Transverse colon (tissue), 4 donors: ENCODE results near the gene PPP1R1B. TPM values are rescaled to one million over a fixed set of nuclear protein-coding genes. Genes with fewer than 3 reads are reported as not detected.

Source experiments
- DNase-seq: peaks from one replicate; pipeline ENCODE4 v3.0.0-alpha.2; 2019
- H3K27ac ChIP-seq, 4 donors: fragments of 200-600 bp; sonication (generic); 2 replicates each; pipeline ENCODE4 v1.5.1; 2016 to 2018; ENCODE audit warnings: inconsistent platforms in 4 of 4
- H3K27me3 ChIP-seq: fragments of 200-600 bp; sonication (generic); 2 replicates; pipeline ENCODE4 v1.5.1; 2017; ENCODE audit warnings: inconsistent platforms
- H3K36me3 ChIP-seq, 4 donors: fragments of 200-600 bp; sonication (generic); 2 replicates each; pipeline ENCODE4 v1.5.1; 2017 to 2019; ENCODE audit warnings: inconsistent platforms in 4 of 4
- H3K4me1 ChIP-seq, 4 donors: fragments of 200-600 bp; sonication (generic); 2 replicates each; pipeline ENCODE4 v1.5.1; 2017 to 2020; ENCODE audit warnings: inconsistent platforms in 4 of 4
- H3K4me3 ChIP-seq, 4 donors: fragments of 200-600 bp; sonication (generic); 1 replicate in 1 of 4; 2 replicates in 3 of 4; pipeline versions ENCODE4 v1.5.1 to v1.6.1; 2017 to 2019; ENCODE audit warnings: inconsistent platforms in 4 of 4
- H3K9me3 ChIP-seq, 2 donors: fragments of 200-600 bp; sonication (generic); 2 replicates each; pipeline ENCODE4 v1.5.1; 2017 to 2019; ENCODE audit warnings: inconsistent platforms in 2 of 2
- EP300 ChIP-seq: sonication (generic); formaldehyde crosslinking; IDR thresholded peaks from one replicate; pipeline ENCODE4 v1.6.1; 2017; ENCODE audit warnings: antibody characterized with exemption, low read depth
- POLR2A ChIP-seq: fragments of 450-650 bp; IDR thresholded peaks from one replicate; pipeline ENCODE4 v1.6.1; 2016; ENCODE audit warnings: antibody characterized with exemption, mild to moderate bottlenecking, moderate library complexity
- POLR2AphosphoS5 ChIP-seq, 3 donors: sonication (generic); formaldehyde crosslinking; IDR thresholded peaks; one replicate each; pipeline ENCODE4 v1.6.1; 2016; ENCODE audit warnings: antibody characterized with exemption in 3 of 3
- WGBS, 2 donors: methylation state at CpG; one replicate each; pipeline ENCODE4 v1.1.5; 2018; ENCODE audit warnings: low coverage in 1 of 2; 5-methylcytosine and 5-hydroxymethylcytosine counted together
- in situ Hi-C, 4 donors: fragments of 200-750 bp; cut with MboI; loops; one replicate each; pipeline versions ENCODE4 v1.15.0 to v1.15.1; 2017; ENCODE audit warnings: low sequenced_read_pairs in 3 of 4, low pct_ligation_motif_present in 1 of 4, low pct_unique_long_range_greater_than_20kb in 1 of 4
- intact Hi-C: fragments of 100-400 bp; cut with DNase I; formaldehyde crosslinking; loops from one replicate; pipeline ENCODE4 v1.15.1; 2023; ENCODE audit warnings: low total_unique reads
- total RNA-seq, 4 donors: library from RNA; depleted of rRNA; stranded (reverse); fragments of >200 nt; gene quantifications; one replicate each; pipeline ENCODE4 v1.1.0, GENCODE V29; 2016
- TF ChIP-seq, protein P1 (sequence below), 5 experiments: fragments of 200-600 bp in 3 of 5; fragments of 450-650 bp in 2 of 5; sonication (generic) in 3 of 5; IDR thresholded peaks; 1 replicate in 2 of 5; 2 replicates in 3 of 5; pipeline ENCODE4 v1.5.1; 2016 to 2017; ENCODE audit warnings: antibody characterized with exemption in 5 of 5, inconsistent platforms in 3 of 5, mild to moderate bottlenecking in 2 of 5, moderate library complexity in 1 of 5

The PPP1R1B gene
- total RNA-seq, 4 donors from 2014 or later: 125 to 509 (median 223) TPM

DNA sequence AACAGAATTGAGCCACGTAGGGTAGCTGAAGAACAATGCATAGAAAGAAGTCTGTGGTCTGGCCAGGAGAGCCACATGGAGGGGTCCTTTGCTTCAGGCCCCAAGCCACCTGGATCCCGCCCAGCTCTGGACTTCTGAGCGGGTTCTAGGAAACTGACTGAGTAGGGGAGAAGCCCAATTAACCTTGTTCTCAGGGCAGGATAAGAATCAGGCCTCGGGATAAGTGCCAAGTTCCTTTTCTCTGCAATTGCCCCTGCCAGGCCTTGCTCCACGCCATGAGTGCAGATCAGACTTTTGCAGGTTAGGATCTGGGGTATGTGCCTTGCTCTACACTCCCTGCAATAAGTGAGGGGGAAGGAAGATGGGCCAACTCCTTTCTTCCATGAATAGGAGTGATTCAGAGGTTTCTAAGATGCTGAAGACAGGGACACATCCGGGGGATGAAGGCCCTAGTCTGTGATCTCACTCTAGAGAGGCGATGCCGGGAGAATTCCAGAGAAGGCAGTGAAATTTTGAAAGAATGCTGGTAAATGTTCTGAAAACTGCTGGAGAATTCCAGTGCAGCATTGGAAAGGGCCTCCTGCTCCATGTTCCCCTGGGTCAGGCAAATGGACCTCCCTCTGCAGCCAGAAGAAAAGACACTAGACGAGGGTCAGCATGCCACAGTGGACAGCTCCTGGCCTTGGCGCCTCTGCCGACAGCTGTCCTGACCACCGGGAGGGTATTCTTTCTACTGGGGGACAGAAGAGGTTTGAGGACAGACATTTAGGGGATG is 24.8 kb upstream of the PPP1R1B start:
- Histone ChIP-seq H3K9me3 (no peaks in the 10 kb centered on the region), H3K27ac (no peak overlapping the region), H3K27me3 (peaks cover 100% of the 10 kb centered on the region), H3K36me3 (no peaks in the 10 kb centered on the region), H3K4me3 (no peak overlapping the region), H3K4me1 (peaks cover 20 to 38% (median 34%) of the 10 kb centered on the region in 4 donors)
- no peak for DNase-seq
- TF ChIP-seq, protein P1, sequence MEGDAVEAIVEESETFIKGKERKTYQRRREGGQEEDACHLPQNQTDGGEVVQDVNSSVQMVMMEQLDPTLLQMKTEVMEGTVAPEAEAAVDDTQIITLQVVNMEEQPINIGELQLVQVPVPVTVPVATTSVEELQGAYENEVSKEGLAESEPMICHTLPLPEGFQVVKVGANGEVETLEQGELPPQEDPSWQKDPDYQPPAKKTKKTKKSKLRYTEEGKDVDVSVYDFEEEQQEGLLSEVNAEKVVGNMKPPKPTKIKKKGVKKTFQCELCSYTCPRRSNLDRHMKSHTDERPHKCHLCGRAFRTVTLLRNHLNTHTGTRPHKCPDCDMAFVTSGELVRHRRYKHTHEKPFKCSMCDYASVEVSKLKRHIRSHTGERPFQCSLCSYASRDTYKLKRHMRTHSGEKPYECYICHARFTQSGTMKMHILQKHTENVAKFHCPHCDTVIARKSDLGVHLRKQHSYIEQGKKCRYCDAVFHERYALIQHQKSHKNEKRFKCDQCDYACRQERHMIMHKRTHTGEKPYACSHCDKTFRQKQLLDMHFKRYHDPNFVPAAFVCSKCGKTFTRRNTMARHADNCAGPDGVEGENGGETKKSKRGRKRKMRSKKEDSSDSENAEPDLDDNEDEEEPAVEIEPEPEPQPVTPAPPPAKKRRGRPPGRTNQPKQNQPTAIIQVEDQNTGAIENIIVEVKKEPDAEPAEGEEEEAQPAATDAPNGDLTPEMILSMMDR (IDR thresholded peaks at IDR 0.05): no peak
- TF ChIP-seq EP300 (no peak), POLR2AphosphoS5 (IDR thresholded peaks at IDR 0.05) (no peak), POLR2A (no peak)
- in situ Hi-C loops (no loop called here), intact Hi-C loops (no loop called here)
- 24 to 44% methylated on average over 3 to 12 of the region's 12 CpGs for WGBS, 2 donors

DNA sequence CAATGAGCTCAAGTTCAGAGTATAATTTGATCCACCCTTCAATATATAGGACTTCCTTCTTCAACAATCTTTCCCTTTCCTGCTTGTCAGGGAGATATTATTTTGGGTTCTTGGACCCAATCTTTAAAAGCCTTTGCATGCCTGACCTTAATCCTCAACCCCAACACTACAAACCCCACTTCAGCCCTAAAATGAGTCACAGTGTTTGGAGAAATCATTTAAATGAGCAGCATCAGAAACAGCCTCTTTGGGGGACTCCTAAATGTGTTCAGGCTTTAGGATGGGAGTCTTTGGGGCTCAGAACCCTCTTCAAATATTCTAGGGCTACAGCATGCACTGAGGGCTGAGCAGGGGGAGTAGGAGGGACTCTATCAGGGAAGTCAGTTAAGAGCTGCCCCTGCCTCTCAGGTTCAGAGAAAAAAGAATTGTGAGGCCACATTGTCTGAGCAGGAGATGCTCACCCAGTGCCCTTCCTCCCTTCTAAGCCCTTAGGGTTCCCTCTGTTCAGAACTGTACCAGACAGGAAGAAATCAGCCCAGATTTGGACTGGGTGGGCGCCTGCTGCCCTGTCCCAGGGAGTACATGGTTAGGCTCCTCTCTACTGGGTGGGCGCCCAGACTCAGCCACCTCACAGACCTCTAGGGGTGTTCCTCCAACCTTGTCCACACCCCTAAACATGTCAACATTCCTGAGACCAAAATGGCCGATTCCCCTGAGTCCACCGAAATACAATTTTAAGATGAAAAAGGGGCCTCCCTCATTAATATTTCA is 24.0 kb upstream of the PPP1R1B start:
- no peaks in the 10 kb centered on the region for H3K9me3 ChIP-seq
- peaks cover 23 to 44% (median 38%) of the 10 kb centered on the region in 4 donors for H3K4me1 ChIP-seq
- H3K4me3 ChIP-seq: no peak overlapping the region
- no peak overlapping the region for H3K27ac ChIP-seq
- H3K27me3 ChIP-seq: peaks cover 100% of the 10 kb centered on the region
- 31% methylated on average over 4 of the region's 4 CpGs; no CpG with 5 or more reads in 1 of the 2 donors for WGBS, 2 donors
- DNase-seq: no peak
- TF ChIP-seq POLR2A: no peak
- TF ChIP-seq POLR2AphosphoS5 (IDR thresholded peaks at IDR 0.05): no peak
- TF ChIP-seq, protein P1 (IDR thresholded peaks at IDR 0.05): no peak
- TF ChIP-seq EP300: no peak
- in situ Hi-C loops: no loop called here
- intact Hi-C loops: no loop called here
- no peaks in the 10 kb centered on the region for H3K36me3 ChIP-seq

DNA sequence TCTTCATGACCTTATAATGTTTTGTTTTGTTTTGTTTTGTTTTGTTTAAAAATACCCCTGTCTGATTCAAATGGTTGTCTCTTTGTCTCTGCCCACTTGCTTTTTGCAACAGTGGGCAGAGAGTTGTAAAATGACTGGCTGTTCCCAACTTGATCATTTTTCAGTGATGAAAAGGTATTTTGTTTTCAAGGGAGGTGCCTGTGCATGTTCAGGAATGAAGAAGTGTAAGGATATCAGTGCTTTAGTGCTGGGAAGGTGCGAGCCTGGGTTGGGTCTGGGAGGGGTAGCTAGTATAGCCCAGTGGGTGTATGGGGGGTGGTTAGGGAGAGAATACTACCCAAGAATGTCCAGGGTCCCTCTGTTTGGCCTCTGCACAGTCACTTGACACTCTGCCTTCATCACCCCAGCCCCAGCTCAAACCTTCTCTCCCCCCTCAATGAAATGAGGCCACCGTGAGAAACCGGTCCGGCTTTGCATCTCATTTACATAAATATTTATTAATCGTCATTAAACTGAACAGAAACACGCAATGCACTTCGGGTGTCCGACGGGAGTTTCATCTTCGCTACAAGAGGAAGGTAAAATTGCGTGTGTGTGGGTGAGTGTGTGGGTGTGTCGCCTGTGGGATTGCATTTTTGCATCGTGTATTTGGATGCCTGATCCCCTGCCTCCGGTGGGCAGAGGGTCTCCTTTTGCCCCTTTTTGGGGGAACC is 23.3 kb upstream of the PPP1R1B start:
- WGBS, 2 donors: 7% methylated on average over 14 of the region's 14 CpGs; no CpG with 5 or more reads in 1 of the 2 donors
- no peak for DNase-seq
- H3K9me3 ChIP-seq: no peaks in the 10 kb centered on the region
- H3K4me1 ChIP-seq: peaks cover 23 to 42% (median 37%) of the 10 kb centered on the region in 4 donors
- H3K36me3 ChIP-seq: no peaks in the 10 kb centered on the region
- H3K27me3 ChIP-seq: peaks cover 100% of the 10 kb centered on the region
- no peak for TF ChIP-seq POLR2AphosphoS5 (IDR thresholded peaks at IDR 0.05)
- no peak for TF ChIP-seq POLR2A
- TF ChIP-seq, protein P1 (IDR thresholded peaks at IDR 0.05): no peak
- no peak for TF ChIP-seq EP300
- in situ Hi-C loops (no loop called here), intact Hi-C loops (no loop called here)
- H3K27ac ChIP-seq: no peak overlapping the region
- H3K4me3 ChIP-seq: no peak overlapping the region

DNA sequence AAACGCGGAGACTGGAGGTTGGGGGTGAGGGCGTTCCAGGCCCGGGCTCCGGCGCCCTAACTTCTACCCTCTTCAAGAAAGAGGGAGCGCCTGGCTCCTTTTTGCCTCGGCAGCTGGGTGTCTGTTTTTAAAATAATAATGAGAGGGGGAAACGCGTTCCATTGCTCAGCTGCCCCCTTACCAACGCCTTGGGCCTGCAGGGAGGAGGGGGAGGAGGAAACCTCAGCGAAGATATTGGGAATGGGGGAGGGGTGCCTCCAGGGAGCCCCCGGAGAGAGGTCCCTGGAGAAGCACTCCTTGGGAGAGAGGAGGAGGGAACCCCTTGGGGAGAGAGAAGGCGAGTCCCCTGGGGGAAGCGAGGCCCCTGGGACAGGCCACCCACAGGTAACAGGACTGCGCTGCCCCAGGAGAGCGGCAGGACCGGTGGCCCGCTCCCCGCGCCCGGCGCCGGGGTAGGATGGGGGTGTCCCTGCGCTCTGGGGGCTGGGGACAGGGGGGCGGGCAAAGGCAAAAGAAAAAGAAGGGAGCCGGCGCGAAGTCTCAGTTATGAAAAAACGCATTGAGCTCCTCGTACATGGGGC is 21.8 kb upstream of the PPP1R1B start:
- H3K4me1 ChIP-seq: peaks cover 21 to 29% (median 26%) of the 10 kb centered on the region in 4 donors
- H3K4me3 ChIP-seq: no peak overlapping the region
- intact Hi-C loops: no loop called here

More for the DNA sequence above, 21.8 kb upstream of the PPP1R1B start:
- Histone ChIP-seq H3K27me3 (peaks cover 100% of the 10 kb centered on the region), H3K27ac (no peak overlapping the region), H3K9me3 (no peaks in the 10 kb centered on the region), H3K36me3 (no peaks in the 10 kb centered on the region)
- TF ChIP-seq, protein P1 (IDR thresholded peaks at IDR 0.05): no peak
- TF ChIP-seq EP300 (no peak), POLR2AphosphoS5 (IDR thresholded peaks at IDR 0.05) (no peak), POLR2A (no peak)
- in situ Hi-C loops: no loop called here
- no peak for DNase-seq
- WGBS, 2 donors: 11 to 19% methylated on average over 3 to 31 of the region's 31 CpGs
